ENCODE data around the gene SPSB1.

Gene SPSB1

DNA sequence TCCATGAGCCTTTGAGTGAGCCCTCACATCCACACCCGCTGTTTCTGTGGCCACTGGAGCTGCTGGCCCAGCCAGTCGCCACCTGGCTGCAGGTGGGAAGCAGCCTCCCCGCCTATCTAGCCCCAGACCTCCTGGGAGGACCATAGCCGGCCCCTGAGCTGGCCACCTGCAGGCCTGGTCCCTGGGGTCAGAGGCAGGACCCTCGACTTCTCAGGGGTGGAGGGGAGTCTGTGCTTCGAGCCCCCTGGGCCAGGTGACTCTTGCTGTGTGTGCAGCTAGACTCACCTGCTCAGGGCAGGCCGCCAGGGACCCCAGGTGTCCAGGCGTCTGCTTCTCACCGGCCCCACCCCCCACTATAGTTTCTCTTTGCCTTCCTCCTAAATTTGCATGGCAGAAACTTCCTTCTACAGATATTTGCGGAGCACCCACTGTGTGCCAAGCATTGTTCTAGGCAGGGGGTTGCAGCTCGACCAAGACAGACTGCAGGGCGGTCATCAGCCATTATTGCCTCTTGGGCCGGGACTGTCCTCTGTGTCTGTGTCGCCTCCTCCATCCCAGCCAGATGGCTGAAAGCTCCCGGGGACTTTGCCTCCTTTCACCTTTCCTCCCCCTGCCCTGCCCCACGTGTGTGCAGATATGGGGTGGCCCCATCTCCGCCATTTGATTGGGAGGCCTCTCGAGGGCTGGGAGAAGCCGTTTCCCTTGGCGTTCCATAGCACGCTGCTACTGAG, 27.3 kb downstream of the SPSB1 start:
- DNase-seq (ENCODE audit: low read depth) = no peak

DNA sequence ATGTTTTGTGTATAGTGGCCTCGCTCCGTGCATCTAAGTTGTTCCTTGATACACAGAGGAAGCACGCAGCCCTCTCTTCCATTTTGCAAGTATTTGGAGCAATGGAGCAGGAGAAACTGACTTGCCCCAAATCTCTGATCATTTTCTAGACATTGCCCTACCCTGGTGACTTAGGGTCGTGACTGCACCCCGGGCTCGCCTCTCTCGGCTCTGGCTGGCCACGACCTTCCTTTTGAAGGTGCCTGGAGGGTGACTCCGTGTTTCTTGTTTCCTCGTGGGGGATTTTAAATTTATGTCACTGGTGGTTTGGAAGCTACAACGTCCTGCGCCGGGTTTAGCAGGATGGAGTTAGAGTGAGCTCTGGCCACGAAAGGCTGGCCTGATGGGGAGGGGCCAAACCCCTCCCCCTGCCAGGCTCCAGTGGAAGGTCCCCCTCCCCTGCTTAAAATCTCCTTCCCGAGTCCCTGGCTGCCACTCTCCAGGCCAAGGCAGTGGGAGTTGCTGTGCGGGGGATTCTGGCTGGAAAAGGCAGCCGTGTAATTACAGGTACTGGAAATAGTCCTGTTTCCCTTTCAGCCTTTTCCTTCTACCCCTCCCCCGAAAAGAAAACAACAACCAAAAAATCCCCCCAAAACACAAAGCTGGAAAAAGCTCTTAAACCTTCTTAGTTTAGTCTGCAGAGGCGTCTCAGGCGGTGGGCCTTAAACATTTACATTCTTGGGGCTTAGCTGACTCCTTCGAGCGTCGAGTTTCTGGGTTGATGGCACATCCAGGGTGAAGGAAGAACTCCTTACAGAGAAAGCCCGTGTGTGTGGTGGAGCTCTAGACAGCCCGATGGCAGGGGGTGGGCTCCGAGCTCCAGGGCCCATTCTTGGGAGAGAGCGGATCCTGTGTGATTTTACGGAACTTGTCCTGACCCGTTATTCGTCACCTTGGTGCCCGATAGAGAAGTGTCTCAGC, 28.1 kb downstream of the SPSB1 start:
- DNase-seq (ENCODE audit: low read depth) = no peak

DNA sequence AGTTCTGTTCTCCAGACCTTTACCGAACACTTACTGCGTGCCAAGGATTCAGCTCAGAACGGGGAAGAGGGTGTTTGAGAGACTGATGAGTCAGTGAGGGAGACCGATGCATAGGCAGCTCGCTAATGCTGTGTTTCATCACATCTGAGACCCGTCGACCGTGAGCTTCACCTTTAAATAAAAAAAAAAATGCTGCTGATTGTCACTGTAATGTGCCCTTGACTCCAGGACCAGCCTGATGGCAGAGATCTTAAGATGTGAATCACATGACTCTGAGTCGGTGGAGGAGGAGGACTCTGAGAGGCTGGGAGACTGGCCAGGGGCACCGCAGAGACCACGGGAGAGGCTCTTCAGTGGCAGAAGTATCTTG, 28.8 kb downstream of the SPSB1 start:
- no peak for DNase-seq (ENCODE audit: low read depth)

DNA sequence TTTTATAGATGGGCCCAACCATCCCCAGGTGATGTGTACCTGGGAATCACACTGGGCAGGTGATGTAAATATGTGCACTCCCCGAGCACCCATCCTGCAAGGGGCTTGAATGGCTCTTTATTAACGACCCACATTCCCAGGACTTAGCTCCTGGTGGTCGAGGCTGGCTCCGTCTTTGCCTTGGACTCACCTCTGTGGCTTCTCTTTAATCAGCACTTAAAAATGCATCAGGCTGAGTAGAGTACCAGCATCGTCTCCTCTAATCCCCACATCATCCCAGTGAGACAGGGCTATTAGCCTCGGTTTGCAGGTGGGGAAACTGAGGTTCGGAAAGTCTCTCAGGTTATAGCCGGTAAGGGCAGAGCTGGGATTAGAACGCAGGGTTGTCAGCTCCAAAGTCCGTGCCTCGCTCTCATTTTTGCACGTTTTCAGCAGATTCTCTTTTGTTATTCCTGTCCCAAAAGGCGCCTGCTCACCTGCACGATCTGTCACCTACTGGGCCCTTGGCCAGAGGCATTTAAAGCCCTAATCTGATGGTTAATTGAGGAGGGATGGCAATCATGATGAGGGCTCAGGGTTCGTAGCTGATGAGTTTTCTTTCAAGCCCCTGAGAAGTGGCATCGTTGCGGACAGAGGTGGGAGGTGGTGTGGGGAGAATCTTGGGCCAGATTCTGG, 29.4 kb downstream of the SPSB1 start:
- no peak for DNase-seq (ENCODE audit: low read depth)

DNA sequence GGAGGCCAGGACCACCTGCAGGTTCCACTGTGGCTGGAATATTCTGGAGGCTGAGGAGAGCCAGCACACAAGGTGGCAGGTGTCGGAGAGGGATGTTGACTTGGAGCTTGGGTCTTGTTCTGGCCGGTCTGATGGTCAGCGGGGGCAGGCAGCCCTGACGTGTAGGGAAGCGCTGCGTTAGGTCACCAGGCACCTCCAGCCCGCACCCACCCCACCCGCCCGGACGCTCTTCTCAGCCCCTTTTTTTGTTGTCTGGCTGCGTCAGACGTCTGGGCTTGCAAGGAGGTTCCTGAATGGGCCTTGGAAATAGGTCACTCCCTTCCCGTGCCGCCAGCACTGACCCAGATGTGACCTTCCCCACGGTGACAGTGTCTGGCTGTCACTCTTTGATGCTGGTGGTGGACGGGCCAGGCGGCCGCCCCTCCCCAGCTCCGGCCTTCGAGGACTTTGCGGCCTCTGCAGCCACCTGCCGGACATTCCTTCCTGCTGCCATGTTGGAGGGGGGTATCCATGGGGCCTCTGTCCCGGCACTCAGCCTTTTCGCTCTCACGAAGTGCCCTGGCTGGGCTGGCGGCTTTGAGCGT, 30.1 kb downstream of the SPSB1 start:
- DNase-seq (ENCODE audit: low read depth) = no peak

DNA sequence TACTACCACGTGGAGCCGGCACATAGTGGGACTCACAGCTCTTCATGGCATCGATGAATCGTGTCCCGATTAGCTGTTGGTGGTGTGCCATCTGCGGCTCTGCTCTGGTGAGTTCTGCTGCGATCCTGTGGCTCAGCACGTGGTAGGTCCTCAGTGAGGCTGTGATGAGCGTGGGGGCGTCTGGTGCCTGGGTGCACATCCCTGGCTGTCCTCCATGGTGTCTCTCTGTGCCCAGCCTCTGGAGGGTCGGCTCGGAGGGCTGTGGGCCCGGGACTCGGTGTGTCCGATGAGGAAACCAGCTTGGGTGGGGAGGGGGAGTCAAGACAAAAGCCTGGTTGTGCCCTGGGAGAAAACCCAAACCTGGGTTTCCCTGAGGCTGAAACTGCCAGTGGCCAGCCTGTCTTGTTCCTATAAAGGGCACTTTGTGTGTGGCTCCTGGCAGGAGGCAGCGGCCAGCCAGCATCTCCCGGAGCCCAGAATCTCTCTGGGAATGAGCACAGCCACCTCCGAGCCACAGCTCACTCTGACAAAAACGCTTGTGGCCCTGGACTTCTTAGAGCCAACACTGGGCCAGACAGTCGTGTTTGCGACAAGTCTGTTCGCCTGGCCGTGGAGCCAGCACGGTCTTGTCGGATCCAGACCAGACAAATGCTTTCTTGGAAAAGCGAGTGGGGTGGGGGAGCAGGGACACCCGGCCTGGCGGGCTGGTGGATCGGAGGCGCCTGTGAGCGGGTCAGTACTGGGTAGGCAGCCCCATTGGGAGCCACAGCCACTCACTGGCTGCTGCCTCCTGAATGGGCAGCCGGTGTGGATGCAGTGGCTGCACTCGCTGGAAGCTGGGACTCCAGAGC, 31.8 kb downstream of the SPSB1 start:
- DNase-seq (ENCODE audit: low read depth) = no peak

DNA sequence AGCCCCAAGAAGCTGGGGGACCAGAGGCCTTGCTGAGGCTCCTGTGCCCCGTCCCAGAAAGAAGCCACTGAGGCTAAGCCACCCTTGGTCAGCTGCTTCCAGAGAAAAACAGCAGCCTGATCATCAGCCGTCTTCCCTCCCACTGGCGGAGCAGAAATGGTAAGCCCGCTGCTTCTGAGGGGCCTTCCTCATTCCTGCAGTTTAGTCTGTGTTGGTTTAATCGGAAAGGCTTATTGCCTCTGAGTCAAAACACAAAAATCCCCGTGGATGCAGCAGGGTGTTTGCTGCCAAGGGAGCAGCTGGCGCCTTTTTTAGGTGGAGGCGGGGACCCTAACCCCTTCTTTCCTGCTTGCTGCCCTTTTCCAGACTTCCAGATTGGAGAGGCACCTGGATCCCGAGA, 33.9 kb downstream of the SPSB1 start:
- no peak for DNase-seq (ENCODE audit: low read depth)

DNA sequence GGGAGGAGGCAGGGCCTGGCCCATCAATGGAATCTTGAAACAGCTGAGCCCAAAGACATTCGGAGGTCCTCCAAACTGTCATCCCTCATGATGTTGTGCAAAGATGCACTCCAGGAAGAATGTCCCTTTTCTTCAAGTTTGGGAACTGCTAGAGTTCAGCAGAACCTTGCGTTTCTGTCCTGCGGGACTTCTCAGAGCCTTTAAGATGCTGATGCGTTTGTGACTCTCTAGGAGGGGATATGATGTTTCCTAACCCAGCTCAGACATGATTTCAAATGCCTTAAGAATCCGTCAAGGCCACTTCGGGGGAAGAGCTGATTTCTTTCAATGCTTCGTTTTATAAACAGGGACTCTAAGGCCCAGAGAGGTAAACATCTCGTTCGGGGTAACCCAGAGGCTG, 35.5 kb downstream of the SPSB1 start:
- no peak for DNase-seq (ENCODE audit: low read depth)

DNA sequence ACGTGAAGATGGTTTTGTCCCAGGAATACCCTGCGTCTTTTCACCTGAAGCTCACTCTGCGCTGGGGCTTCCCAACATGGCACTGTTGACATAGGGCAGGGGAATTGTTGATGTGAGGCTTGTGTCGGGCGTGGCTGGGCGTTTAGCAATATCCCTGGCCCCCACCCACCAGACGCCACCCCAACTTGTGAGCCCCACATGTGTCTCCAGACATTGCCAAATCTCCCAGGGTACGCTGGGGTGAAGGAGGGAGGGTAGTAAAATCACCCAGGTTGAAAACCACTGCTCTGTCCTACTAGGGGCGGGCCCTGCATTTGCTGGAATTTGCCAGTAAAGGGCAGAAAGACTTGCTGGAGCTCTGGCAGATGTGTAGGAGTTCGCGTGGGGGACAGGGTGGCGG, 36.0 kb downstream of the SPSB1 start:
- no peak for DNase-seq (ENCODE audit: low read depth)

DNA sequence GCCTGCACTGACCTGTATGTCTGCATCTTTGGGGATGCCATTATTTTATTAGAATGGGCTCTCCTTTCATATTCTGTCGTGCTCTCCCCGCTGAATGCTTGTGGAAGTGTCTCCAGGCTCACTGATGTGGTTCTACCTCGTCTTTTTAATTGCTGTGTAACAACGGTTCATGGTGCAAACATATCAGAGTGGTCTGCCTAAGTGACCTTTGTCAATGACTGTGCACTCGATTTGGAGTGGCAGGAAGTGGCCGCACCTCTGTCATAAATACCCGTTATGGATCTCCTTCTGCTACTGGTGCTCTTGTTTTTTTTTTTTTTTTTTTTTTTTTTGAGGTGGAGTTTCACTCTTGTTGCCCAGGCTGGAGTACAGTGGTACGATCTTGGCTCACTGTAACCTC, 38.3 kb downstream of the SPSB1 start:
- DNase-seq (ENCODE audit: low read depth) = no peak

DNA sequence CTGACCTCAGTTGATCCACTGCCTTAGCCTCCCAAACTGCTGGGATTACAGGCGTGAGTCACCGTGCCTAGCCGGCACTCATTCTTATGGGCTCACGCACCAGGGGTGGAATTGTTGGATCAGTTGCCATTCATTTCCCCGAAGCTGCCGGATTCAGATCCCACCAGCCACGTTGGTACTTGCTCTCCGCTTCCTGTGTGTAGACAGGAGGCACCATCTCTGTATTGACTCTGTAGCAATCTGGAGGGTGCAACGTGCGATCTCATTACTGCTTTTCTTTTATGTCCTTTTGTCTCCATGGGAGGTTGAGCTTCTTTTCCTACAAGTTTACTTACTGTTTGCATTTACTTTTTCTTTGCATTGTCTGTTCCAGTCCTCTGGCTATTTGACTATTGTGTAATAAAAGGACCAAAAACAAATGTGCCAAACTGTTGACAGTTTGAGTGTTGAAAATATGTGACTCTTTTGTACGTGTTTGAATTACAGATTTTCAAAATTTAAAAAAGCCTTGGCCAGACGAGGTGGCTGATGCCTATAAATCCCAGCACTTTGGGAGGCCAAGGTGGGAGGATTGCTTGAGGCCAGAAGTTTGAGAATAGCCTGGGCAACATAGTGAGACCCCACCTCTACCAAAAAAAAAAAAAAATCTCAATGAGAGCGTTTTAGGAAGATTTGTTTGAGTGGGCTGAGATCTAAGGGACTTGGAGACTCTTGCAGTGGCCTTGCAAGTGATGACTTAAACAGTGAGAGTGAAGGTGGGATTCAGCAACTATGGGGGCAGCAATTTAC, 39.1 kb downstream of the SPSB1 start:
- no peak for DNase-seq (ENCODE audit: low read depth)

DNA sequence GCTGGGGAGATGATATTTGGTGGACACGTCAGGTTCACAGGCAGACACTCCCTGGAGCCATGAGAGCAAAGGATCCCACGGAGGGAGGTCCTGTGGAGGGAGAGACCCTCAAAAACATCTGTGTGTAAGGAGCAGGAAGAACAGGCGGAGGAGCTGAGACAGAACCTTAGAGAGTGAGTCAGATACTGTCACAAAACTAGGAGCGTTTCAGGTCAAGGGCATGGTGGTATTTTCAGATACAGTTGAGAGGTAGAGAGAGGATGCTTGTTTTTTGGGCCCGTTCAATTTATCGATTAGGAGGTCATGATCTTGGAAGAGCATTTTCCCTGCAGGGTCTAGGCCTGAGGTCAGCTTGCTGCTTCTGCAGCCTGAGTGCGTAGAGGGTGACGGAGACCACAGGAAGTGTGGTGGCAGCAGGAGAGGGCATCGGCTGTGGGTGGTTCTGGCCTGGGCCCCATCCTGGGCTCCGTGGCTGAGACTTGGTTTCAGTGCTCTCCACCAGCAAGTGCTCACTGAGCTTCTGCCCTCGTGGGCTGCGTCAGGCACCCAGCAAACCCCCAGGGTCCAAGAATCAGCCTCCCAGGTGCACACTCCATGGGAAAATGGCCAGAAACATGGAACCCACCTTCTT, 39.9 kb downstream of the SPSB1 start:
- DNase-seq (ENCODE audit: low read depth) = no peak

DNA sequence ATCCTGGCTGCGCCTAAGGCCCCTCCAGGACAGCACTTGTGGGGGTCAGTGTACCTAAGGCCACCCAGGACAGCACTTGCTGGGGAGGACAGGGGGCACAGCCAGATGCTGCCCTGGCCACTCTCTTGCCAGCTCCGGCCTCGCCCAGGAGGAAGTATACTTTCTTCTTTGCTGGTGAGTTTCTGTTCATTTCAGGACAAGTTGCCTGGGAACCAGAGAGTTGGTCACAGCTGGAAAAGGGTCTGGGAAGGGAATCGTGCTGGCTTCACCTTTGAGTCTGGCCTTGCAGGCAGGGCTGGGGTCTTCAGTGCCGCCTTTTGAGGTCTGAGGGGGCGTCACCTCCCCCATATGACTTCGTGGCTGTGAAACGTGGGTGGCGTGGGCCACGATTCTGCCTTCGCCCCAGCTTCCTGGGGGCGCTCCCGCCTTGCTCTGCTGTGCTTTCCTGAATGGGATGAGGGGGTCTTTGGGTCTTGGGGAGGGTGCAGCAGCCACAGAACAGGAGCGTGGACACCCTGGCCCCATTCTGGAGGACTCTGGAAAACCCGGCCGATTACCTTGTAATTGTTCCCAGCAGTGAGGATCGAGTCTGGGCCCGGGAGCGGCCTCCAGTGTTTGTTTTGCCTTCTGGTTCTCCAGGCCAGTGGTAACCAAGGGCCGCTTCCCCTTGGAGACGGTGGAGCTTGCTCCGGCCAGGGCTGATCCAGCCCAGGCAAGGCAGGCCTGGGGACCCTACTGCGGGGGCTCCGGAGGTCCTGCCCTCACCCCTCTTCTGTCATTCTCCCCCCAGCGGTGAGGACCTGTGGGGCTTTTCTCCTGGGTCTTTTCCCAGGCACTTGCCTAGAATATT, 45.9 kb downstream of the SPSB1 start:
- no peak for DNase-seq (ENCODE audit: low read depth)

DNA sequence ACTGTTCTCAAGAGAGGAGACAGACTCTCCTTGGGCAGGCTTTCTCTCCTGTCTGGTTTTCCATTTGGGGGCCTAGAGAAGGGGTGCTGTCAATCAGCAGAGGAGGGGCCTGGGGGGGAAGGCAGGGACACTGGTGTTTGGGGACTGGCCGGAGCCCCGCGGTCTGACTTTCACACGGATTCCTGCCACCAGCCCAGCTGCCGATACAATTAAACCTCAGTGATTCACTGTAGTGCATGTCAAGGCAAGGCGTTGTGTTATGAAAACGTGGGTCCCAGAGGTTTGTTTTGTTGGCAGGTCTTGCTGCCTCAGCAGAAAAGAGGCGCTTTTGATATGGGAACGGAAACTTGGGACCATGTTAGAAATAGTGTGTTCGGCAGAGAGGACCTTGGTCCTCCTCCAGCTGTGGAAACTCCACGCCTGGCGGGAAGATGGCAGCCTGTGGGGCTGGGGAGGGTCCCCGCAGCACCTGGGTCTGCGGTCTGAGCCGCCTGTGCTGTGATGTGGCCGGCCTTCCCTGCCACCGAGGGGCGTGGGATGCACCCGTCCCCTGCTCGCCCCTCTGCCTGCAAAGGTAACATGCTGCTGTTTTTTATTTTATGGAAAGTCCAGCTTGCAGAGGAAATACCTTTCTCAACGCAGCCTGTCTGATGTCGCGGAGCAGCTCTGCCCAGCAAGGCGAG, 47.6 kb downstream of the SPSB1 start:
- DNase-seq (ENCODE audit: low read depth) = no peak

DNA sequence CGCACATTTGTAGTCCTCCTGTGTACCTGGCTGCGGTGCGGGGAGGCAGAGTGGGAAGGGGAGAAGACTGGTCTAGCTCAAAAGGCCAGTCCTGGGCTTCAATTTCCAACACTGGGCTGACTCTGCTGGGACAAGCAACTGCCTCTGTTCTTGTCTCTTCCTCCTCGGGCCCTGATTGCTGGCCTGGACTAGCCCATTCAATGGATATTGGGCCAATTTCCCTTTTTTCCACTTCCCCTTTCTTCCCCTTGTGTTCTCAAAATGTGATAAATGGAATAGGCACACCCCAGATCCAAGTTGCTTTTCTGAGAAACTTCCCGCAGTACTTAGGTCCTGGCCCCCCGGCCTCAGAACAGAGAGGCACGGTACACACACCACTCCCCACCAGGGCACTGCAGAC, 48.2 kb downstream of the SPSB1 start:
- no peak for DNase-seq (ENCODE audit: low read depth)

DNA sequence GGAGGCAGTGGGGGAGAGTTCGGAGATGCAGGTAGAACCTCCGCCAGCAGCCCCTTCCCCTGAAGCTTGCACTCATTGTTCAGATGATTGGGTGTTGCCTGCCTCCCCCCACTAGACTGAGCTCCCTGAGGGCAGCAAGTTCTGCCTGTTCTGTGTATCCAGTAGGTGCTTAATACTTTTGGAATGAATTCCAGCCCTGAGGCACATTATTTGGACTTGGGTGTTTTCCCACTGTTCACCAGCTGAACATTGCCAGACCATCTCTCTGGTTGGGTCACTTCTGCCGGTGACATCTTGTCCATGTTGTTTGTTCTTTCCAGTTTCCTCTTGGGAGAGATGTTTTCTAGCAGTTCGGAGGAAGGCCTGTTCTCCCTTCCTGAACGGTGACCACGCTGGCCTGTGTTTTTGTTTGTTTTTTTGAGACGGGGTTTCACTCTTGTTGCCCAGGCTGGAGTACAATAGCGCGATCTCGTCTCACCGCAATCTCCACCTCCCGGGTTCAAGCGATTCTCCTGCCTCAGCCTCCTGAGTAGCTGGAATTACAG, 48.7 kb downstream of the SPSB1 start:
- DNase-seq (ENCODE audit: low read depth) = no peak

DNA sequence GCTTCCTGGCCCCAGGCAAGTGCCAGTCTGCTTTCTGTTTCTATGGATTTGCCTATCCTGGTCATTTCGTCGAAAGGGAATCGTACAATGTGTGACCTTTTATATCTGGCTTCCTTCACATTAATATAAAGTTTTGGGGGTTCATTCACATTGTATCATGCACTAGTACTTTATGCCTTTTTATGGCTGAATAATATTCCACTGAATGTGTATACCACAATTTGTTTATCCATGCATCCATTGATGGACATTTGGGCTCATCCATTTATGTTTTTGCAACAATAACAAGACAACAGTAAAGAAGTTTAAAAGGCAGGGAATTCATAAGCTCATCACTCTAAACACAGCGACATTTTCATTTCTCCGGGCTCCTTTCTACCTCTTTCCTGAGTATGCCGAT, 50.6 kb downstream of the SPSB1 start:
- DNase-seq (ENCODE audit: low read depth) = no peak

DNA sequence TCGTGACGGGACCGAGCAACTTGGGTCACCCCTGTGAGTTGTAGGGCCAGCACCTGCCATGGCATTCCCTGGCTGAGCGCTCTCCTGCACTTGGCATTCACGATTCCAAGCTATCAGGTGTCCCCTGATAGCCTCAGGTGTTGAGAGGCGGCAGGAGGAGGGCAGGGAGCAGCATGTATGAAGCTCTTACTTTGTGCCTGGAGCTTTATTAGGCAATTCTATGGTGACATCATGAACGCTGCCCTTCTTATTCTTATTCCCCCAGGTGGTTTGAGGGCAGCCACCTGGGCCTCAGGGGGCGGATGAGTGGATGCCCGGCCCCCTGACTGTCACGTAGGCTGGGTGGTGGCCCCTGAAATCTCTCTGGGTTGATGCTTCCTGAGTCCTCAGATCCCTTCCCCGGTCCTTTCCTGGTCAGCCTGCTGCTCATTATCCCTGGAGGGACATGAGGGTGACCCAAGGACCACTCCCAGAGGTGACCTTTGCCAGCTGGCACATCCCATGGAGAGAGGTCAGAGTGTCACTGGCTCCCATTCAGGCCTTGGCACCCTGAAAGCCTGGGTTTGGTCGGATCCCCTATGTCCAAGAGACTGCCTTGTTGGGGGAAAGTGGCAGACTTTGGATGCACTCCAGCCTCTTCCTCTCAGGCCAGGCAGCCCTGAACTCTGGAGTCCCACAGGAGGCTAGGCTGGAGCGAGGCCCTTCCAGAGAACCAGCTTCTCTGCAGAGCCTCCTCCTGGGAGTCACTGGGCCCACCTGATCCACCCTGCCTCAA, 51.9 kb downstream of the SPSB1 start:
- DNase-seq (ENCODE audit: low read depth) = no peak

Data from stimulated activated CD4-positive, alpha-beta T cell treated with anti-CD3 and anti-CD28 coated beads, Interleukin-2, amount 100 ng/mL, for 4 hours (primary cell).